HepG2 (cell line): Measurements from ENCODE around the gene GARIN3. TPM values are rescaled to one million over a fixed set of nuclear protein-coding genes. Genes with fewer than 3 reads are reported as not detected.
"Not testable (repeated sequence)": the region's sequence is repeated elsewhere in the genome, so short reads cannot be mapped to it uniquely, and the experiment has no call there.

Source experiments
- ATAC-seq: fragments of 200-7000 bp; cut with Tn5 transposase; 3 replicates; pipeline ENCODE4 v1.9.1; 2020; ENCODE audit warnings: mild to moderate bottlenecking, moderate library complexity
- BruUV-seq: library from RNA; stranded (reverse); fragments of 400-500 nt; replicated peaks from 2 replicates; lab custom pipeline; 2021; lab: Mats Ljungman, UMichigan
- CTCF ChIA-PET: fragments of 300-600 bp; formaldehyde crosslinking; extraction: SDS; loops from one replicate; lab custom pipeline; 2021; ENCODE audit warnings: low total read pairs, inconsistent platforms, low intra/inter-chr PET ratio; lab: Yijun Ruan, JAX
- POLR2A ChIA-PET: fragments of 350-600 bp; sonication (Branson Sonifier 250); formaldehyde crosslinking; loops from one replicate; lab custom pipeline; 2020; ENCODE audit warnings: antibody characterized with exemption, inconsistent platforms; lab: Yijun Ruan, JAX
- DNase-seq: peaks from one replicate; pipeline ENCODE4 v3.0.0-alpha.2; 2015; ENCODE audit warnings: low spot score
- FAIRE-seq: peaks from 3 replicates; lab custom pipeline; 2011; peaks lifted over from hg19 to GRCh38; lab: Jason Lieb, UNC
- H2AFZ ChIP-seq: one replicate; pipeline ENCODE4 v1.6.1; 2011; ENCODE audit warnings: low read length, inconsistent platforms
- H3K27ac ChIP-seq: fragments of 300-600 bp; 3 replicates; pipeline ENCODE4 v1.8.0; 2011; ENCODE audit warnings: mixed run types, mild to moderate bottlenecking, mixed read lengths, low read length, inconsistent platforms; ENCODE audit not compliant: insufficient read depth; ENCODE audit errors: extremely low read length
- H3K27me3 ChIP-seq, 2 experiments: fragments of 200-600 bp in 1 of 2; 2 replicates in 1 of 2; 3 replicates in 1 of 2; pipeline versions ENCODE4 v1.6.0 to v1.8.0; 2011; ENCODE audit warnings: low read length in 2 of 2, mild to moderate bottlenecking in 2 of 2, moderate library complexity in 2 of 2, inconsistent platforms in 1 of 2; ENCODE audit not compliant: insufficient read depth in 2 of 2, control insufficient read depth in 1 of 2
- H3K36me3 ChIP-seq, 2 experiments: fragments of 200-600 bp in 1 of 2; replicated peaks in 1 of 2; 2 replicates in 1 of 2; 3 replicates in 1 of 2; pipeline versions ENCODE4 v1.5.1 to v1.8.0; 2011; ENCODE audit warnings: low read length in 2 of 2, inconsistent platforms in 1 of 2; ENCODE audit not compliant: insufficient read depth in 2 of 2, control insufficient read depth in 1 of 2
- H3K4me1 ChIP-seq: 2 replicates; pipeline ENCODE4 v1.5.1; 2012; ENCODE audit warnings: low read length, inconsistent platforms; ENCODE audit not compliant: insufficient read depth
- H3K4me2 ChIP-seq: 2 replicates; pipeline ENCODE4 v1.6.0; 2011; ENCODE audit warnings: low read depth, low read length, inconsistent platforms
- H3K4me3 ChIP-seq, 3 experiments: fragments of 200-600 bp in 1 of 3; sonication (generic), shearing (Covaris generic) in 1 of 3; replicated peaks in 1 of 3; 2 replicates each; pipeline ENCODE4 v1.5.1; 2011 to 2016; ENCODE audit warnings: low read length in 3 of 3, inconsistent platforms in 2 of 3, low read depth in 2 of 3, mild to moderate bottlenecking in 2 of 3, control low read depth in 1 of 3, mixed read lengths in 1 of 3; ENCODE audit not compliant: insufficient read depth in 1 of 3
- H3K79me2 ChIP-seq: one replicate; pipeline ENCODE4 v1.6.1; 2011; ENCODE audit warnings: low read length, inconsistent platforms; ENCODE audit not compliant: insufficient read depth
- H3K9ac ChIP-seq: 2 replicates; pipeline ENCODE4 v1.6.0; 2011; ENCODE audit warnings: mild to moderate bottlenecking, low read depth, low read length, inconsistent platforms; ENCODE audit not compliant: insufficient read depth
- H3K9me3 ChIP-seq: 2 replicates; pipeline ENCODE4 v1.5.1; 2012; ENCODE audit warnings: mild to moderate bottlenecking, low read length
- H4K20me1 ChIP-seq: 2 replicates; pipeline ENCODE4 v1.6.0; 2011; ENCODE audit warnings: inconsistent platforms, mild to moderate bottlenecking, low read length, moderate library complexity; ENCODE audit not compliant: insufficient read depth
- WGBS: methylation state at CpG from one replicate; pipeline ENCODE4 v1.1.6; 2017; ENCODE audit warnings: low lambda C conversion rate; 5-methylcytosine and 5-hydroxymethylcytosine counted together
- in situ Hi-C: cut with HindIII; loops from 2 replicates; pipeline ENCODE4 v1.10.0; 2017; ENCODE audit warnings: low pct_unique_long_range_greater_than_20kb; ENCODE audit not compliant: extremely low pct_ligation_motif_present
- intact Hi-C: fragments of 100-400 bp; cut with micrococcal nuclease; formaldehyde crosslinking; loops from one replicate; pipeline ENCODE4 v1.10.0; 2022; ENCODE audit not compliant: unreplicated experiment
- polyA plus RNA-seq, 8 experiments: library from polyadenylated mRNA; depleted of rRNA in 3 of 8; stranded (reverse) in 7 of 8; unstranded in 1 of 8; fragments of >200 nt; fragmentation: Illumina TruSeq in 4 of 8; extraction: Trizol in 4 of 8; gene quantifications; 2 replicates each; pipeline versions ENCODE4 v1.2.1 to v1.2.3, GENCODE V29; 2011 to 2016; ENCODE audit warnings: low read depth in 4 of 8, missing spikeins in 1 of 8, mixed read lengths in 1 of 8; ENCODE audit not compliant: insufficient read depth in 1 of 8
- total RNA-seq, 5 experiments: library from RNA; depleted of rRNA; stranded (reverse); fragments of >200 nt; fragmentation: Illumina TruSeq; extraction: Trizol; gene quantifications; 2 replicates each; pipeline ENCODE4 v1.2.3, GENCODE V29; 2016; ENCODE audit warnings: low read depth in 1 of 5
- TF ChIP-seq, protein P1 (sequence below): IDR thresholded peaks from 2 replicates; pipeline ENCODE4 v1.6.1; 2016; ENCODE audit warnings: missing compliant biosample characterization, missing genetic modification reagents, borderline replicate concordance

The GARIN3 gene
- total and polyA plus RNA-seq, 2 of the 13 experiments (the other 11 are each of a cell fraction or from before 2014, with no cell fraction given) = not detected

DNA sequence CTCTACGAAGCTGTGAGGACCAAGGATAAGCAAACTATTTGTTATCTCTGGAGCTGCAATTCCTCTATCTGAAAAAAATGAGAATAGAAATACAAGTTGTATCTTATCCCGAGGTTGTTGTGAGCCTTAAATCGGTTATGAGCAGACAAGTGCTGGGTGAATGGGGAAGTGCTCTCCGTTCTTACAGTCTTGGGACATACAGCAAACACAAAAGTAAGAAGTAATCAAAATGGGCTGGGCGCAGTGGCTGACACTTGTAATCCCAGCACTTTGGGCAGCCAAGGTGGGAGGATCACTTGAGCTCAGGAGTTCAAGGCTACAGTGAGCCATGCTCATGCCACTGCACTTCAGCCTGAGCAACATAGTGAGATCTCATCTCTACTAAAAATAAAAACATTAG is 46.2 kb upstream of the GARIN3 start:
- H3K4me1 ChIP-seq = no peaks in the 10 kb centered on the region
- POLR2A ChIA-PET = no interaction called here
- no peak for FAIRE-seq

DNA sequence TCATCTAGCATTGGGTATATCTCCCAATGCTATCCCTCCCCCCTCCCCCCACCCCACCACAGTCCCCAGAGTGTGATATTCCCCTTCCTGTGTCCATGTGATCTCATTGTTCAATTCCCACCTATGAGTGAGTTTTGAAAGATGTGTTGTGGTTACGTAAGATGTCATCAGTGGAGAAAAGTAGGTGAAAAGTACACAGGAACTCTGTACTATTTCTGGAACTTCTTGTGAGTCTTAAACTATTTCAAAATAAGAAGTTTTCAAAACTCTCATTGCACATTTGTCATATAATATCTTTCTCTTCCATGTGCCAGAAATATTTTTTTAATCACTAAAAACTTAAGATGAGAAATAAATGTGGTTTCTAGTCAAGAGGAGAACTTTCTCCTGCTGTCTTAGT is 44.6 kb upstream of the GARIN3 start:
- DNase-seq, H3K4me2 ChIP-seq, H3K79me2 ChIP-seq, FAIRE-seq, H3K4me1 ChIP-seq, ATAC-seq, H2AFZ ChIP-seq, intact Hi-C loops, H3K36me3 ChIP-seq, H3K4me3 ChIP-seq, POLR2A ChIA-PET, H3K27ac ChIP-seq, BruUV-seq, in situ Hi-C loops, H3K27me3 ChIP-seq, H3K9me3 ChIP-seq, H4K20me1 ChIP-seq, H3K9ac ChIP-seq, CTCF ChIA-PET: not testable (repeated sequence)
- 15% methylated on average over 1 of the region's 1 CpG for WGBS

More for the DNA sequence above, 46.2 kb upstream of the GARIN3 start:
- in situ Hi-C loops (no loop called here), intact Hi-C loops (no loop called here)
- BruUV-seq = no TSS peak
- H3K27me3 ChIP-seq = peaks cover 0 to 1% of the 10 kb centered on the region in 2 experiments; a peak in 2 of 5 replicates
- ATAC-seq (no peak), DNase-seq (no peak)
- 33% methylated on average over 5 of the region's 5 CpGs for WGBS
- H3K79me2 ChIP-seq = no peaks in the 10 kb centered on the region
- no peak overlapping the region for H2AFZ ChIP-seq
- H3K4me3 ChIP-seq = no peak overlapping the region
- CTCF ChIA-PET = no interaction called here
- H4K20me1 ChIP-seq = no peaks in the 10 kb centered on the region
- H3K9me3 ChIP-seq = no peaks in the 10 kb centered on the region
- no peak overlapping the region for H3K27ac ChIP-seq
- no peak overlapping the region for H3K4me2 ChIP-seq
- H3K36me3 ChIP-seq = no peaks in the 10 kb centered on the region
- H3K9ac ChIP-seq = no peak overlapping the region
- TF ChIP-seq, protein P1, sequence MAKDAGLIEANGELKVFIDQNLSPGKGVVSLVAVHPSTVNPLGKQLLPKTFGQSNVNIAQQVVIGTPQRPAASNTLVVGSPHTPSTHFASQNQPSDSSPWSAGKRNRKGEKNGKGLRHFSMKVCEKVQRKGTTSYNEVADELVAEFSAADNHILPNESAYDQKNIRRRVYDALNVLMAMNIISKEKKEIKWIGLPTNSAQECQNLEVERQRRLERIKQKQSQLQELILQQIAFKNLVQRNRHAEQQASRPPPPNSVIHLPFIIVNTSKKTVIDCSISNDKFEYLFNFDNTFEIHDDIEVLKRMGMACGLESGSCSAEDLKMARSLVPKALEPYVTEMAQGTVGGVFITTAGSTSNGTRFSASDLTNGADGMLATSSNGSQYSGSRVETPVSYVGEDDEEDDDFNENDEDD = no peak
